ENCODE results near the gene FOXL3.

The FOXL3 gene

GRCh38 chr7:302054-302992, 12.4 kb downstream of the FOXL3 start:
- no peak for DNase-seq (ENCODE audit: low spot score)

GRCh38 chr7:303425-303824, 13.5 kb downstream of the FOXL3 start:
- DNase-seq (ENCODE audit: low spot score), result no peak

GRCh38 chr7:303884-304573, 14.1 kb downstream of the FOXL3 start:
- DNase-seq (ENCODE audit: low spot score), result no peak

GRCh38 chr7:304574-305409, 14.8 kb downstream of the FOXL3 start:
- DNase-seq (ENCODE audit: low spot score), result no peak

- no peak for DNase-seq (ENCODE audit: low spot score)
Observed at GRCh38 chr7:305410-306151, 15.6 kb downstream of the FOXL3 start.

GRCh38 chr7:307970-308369, 18.0 kb downstream of the FOXL3 start:
- no peak for DNase-seq (ENCODE audit: low spot score)

- DNase-seq (ENCODE audit: low spot score), result no peak
Observed at GRCh38 chr7:309586-310228, 19.7 kb downstream of the FOXL3 start.

- DNase-seq (ENCODE audit: low spot score), result no peak
Observed at GRCh38 chr7:311131-311680, 21.2 kb downstream of the FOXL3 start.

- DNase-seq (ENCODE audit: low spot score), result no peak
Observed at GRCh38 chr7:311796-312195, 21.8 kb downstream of the FOXL3 start.

GRCh38 chr7:312424-312823, 22.5 kb downstream of the FOXL3 start:
- DNase-seq (ENCODE audit: low spot score), result no peak

- DNase-seq (ENCODE audit: low spot score), result no peak
Observed at GRCh38 chr7:314853-315252, 24.9 kb downstream of the FOXL3 start.

GRCh38 chr7:315516-316265, 25.7 kb downstream of the FOXL3 start:
- DNase-seq (ENCODE audit: low spot score), result no peak

- no peak for DNase-seq (ENCODE audit: low spot score)
Observed at GRCh38 chr7:317643-318405, 27.9 kb downstream of the FOXL3 start.

- DNase-seq (ENCODE audit: low spot score), result no peak
Observed at GRCh38 chr7:318476-318875, 28.5 kb downstream of the FOXL3 start.

- no peak for DNase-seq (ENCODE audit: low spot score)
Observed at GRCh38 chr7:318878-319661, 29.1 kb downstream of the FOXL3 start.

- no peak for DNase-seq (ENCODE audit: low spot score)
Observed at GRCh38 chr7:320297-320696, 30.3 kb downstream of the FOXL3 start.

GRCh38 chr7:322111-322671, 32.2 kb downstream of the FOXL3 start:
- DNase-seq (ENCODE audit: low spot score), result peak; percentile 73

- DNase-seq (ENCODE audit: low spot score), result no peak
Observed at GRCh38 chr7:322708-323111, 32.7 kb downstream of the FOXL3 start.
